Measurements from ENCODE around the gene PRKAG1. TPM values are rescaled to one million over a fixed set of nuclear protein-coding genes. Genes with fewer than 3 reads are reported as not detected.
A peak's percentile ranks its signal among the peaks of the same experiment; 100 is the strongest.

PRKAG1 gene
- polyA plus RNA-seq, 2 of the 4 experiments (the other 2 are of a cell fraction): 40.0 to 100 TPM

DNA sequence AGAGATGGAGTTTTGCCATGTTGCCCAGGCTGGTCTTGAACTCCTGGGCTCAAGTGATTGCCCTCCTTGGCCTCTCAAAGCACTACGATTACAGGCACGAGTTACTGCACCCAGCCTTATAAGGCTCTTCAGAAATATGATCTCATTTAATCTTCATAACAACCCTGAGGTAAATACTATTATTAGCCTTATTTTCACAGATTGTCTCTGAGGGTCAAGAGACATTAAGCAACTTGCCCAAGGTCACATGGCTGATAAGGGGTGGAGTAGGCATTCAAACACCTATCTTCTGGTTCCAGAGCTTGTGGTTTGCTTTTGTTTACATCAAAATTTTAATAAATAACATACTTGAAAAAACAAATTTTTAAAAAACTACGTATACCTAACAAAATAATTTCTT is 5.1 kb downstream of the PRKAG1 start:
- Histone ChIP-seq H3K4me3 (no peak overlapping the region), H3K27ac (no peak overlapping the region), H3K9me3 (no peaks in the 10 kb centered on the region), H3K4me1 (peaks cover 22% of the 10 kb centered on the region), H3K4me2 (no peak overlapping the region)
- ChIA-PET POLR2A (no interaction called here), CTCF (interaction anchor here (1.0 to 77.5 kb wide), 5 partner anchors 10 to 334 kb away, joined by 4 to 2584 read pairs (median 68); partner anchors contain the start of genes ARF3, DDN, FKBP11 and WNT1)
- ATAC-seq (no peak), DNase-seq (ENCODE audit: low read depth in 1 of 2, low spot score in 1 of 2) (no peak), FAIRE-seq (no peak)
- TF ChIP-seq HDAC2 (IDR thresholded peaks at IDR 0.05) (no peak), POLR2A (IDR thresholded peaks at IDR 0.05; ENCODE audit: low read length) (no peak), MYC (IDR thresholded peaks at IDR 0.05; ENCODE audit: borderline replicate concordance, low read length) (no peak), NPAS2 (CRISPR knock-in tag; IDR thresholded peaks at IDR 0.05; ENCODE audit: borderline replicate concordance) (no peak), HEYL (CRISPR knock-in tag; IDR thresholded peaks at IDR 0.05) (no peak), HOXA7 (CRISPR knock-in tag; IDR thresholded peaks at IDR 0.05) (no peak), TP53 (CRISPR knock-in tag; IDR thresholded peaks at IDR 0.05) (no peak), CBX8 (IDR thresholded peaks at IDR 0.05) (no peak), ZNF302 (CRISPR knock-in tag; IDR thresholded peaks at IDR 0.05) (no peak)
- WGBS (ENCODE audit: missing lambda C conversion rate): 86% methylated on average over 3 of the region's 3 CpGs

GRCh38 chr12:49012739-49013138 is 5.8 kb downstream of the PRKAG1 start:
- CTCF ChIA-PET: interaction anchor here (1.0 to 77.5 kb wide), 5 partner anchors 9 to 335 kb away, joined by 4 to 2584 read pairs (median 68); partner anchors contain the start of genes ARF3, DDN, FKBP11 and WNT1
- peaks cover 23% of the 10 kb centered on the region for H3K4me1 ChIP-seq

GRCh38 chr12:49010092-49010668 is 8.4 kb downstream of the PRKAG1 start:
- POLR2A ChIA-PET: no interaction called here
- Histone ChIP-seq H3K4me1 (peaks cover 15% of the 10 kb centered on the region), H3K4me2 (no peak overlapping the region), H3K4me3 (no peak overlapping the region), H3K9me3 (no peaks in the 10 kb centered on the region), H3K27ac (no peak overlapping the region)
- DNase-seq (ENCODE audit: low read depth in 1 of 2, low spot score in 1 of 2): no peak
- FAIRE-seq: no peak
- peak in 1 of 2 experiments; percentile 16; a peak in 1 of 6 replicates for ATAC-seq
- TF ChIP-seq FOXS1 (CRISPR knock-in tag; IDR thresholded peaks at IDR 0.05) (no peak), ELK1 (IDR thresholded peaks at IDR 0.05; ENCODE audit: low read depth, low read length) (no peak), RARB (CRISPR knock-in tag; IDR thresholded peaks at IDR 0.05) (no peak), EP300 (IDR thresholded peaks at IDR 0.05) (no peak), HOXA7 (CRISPR knock-in tag; IDR thresholded peaks at IDR 0.05) (no peak), ZC3H11A (IDR thresholded peaks at IDR 0.05) (no peak)
- TF ChIP-seq, protein P1, sequence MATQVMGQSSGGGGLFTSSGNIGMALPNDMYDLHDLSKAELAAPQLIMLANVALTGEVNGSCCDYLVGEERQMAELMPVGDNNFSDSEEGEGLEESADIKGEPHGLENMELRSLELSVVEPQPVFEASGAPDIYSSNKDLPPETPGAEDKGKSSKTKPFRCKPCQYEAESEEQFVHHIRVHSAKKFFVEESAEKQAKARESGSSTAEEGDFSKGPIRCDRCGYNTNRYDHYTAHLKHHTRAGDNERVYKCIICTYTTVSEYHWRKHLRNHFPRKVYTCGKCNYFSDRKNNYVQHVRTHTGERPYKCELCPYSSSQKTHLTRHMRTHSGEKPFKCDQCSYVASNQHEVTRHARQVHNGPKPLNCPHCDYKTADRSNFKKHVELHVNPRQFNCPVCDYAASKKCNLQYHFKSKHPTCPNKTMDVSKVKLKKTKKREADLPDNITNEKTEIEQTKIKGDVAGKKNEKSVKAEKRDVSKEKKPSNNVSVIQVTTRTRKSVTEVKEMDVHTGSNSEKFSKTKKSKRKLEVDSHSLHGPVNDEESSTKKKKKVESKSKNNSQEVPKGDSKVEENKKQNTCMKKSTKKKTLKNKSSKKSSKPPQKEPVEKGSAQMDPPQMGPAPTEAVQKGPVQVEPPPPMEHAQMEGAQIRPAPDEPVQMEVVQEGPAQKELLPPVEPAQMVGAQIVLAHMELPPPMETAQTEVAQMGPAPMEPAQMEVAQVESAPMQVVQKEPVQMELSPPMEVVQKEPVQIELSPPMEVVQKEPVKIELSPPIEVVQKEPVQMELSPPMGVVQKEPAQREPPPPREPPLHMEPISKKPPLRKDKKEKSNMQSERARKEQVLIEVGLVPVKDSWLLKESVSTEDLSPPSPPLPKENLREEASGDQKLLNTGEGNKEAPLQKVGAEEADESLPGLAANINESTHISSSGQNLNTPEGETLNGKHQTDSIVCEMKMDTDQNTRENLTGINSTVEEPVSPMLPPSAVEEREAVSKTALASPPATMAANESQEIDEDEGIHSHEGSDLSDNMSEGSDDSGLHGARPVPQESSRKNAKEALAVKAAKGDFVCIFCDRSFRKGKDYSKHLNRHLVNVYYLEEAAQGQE (IDR thresholded peaks at IDR 0.05): no peak
- TF ChIP-seq, protein P2, sequence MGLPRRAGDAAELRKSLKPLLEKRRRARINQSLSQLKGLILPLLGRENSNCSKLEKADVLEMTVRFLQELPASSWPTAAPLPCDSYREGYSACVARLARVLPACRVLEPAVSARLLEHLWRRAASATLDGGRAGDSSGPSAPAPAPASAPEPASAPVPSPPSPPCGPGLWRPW (IDR thresholded peaks at IDR 0.05): no peak
- CTCF ChIA-PET: interaction anchor here (0.5 to 77.5 kb wide), 8 partner anchors 10 to 138 kb away, joined by 3 to 2584 read pairs (median 4); partner anchors contain the start of genes ARF3, FKBP11, WNT1 and WNT10B
- 81% methylated on average over 3 of the region's 3 CpGs for WGBS (ENCODE audit: missing lambda C conversion rate)

More at GRCh38 chr12:49012739-49013138, 5.8 kb downstream of the PRKAG1 start:
- Histone ChIP-seq H3K4me3 (no peak overlapping the region), H3K27ac (no peak overlapping the region), H3K9me3 (no peaks in the 10 kb centered on the region), H3K4me2 (no peak overlapping the region)
- no peak for ATAC-seq
- DNase-seq (ENCODE audit: low read depth in 1 of 2, low spot score in 1 of 2): no peak
- TF ChIP-seq PHF8 (IDR thresholded peaks at IDR 0.05; ENCODE audit: borderline replicate concordance, low read depth) (no peak), EP300 (IDR thresholded peaks at IDR 0.05) (no peak), TFCP2L1 (CRISPR knock-in tag; IDR thresholded peaks at IDR 0.05) (no peak), EHF (CRISPR knock-in tag; IDR thresholded peaks at IDR 0.05) (no peak), POLR2A (IDR thresholded peaks at IDR 0.05; ENCODE audit: low read length) (no peak), MAZ (IDR thresholded peaks at IDR 0.05; ENCODE audit: borderline replicate concordance, low read depth, low read length) (no peak), RNF2 (IDR thresholded peaks at IDR 0.05; ENCODE audit: borderline replicate concordance, low read depth) (no peak), RARB (CRISPR knock-in tag; IDR thresholded peaks at IDR 0.05) (no peak), HDAC2 (IDR thresholded peaks at IDR 0.05) (no peak)
- TF ChIP-seq, protein P3, sequence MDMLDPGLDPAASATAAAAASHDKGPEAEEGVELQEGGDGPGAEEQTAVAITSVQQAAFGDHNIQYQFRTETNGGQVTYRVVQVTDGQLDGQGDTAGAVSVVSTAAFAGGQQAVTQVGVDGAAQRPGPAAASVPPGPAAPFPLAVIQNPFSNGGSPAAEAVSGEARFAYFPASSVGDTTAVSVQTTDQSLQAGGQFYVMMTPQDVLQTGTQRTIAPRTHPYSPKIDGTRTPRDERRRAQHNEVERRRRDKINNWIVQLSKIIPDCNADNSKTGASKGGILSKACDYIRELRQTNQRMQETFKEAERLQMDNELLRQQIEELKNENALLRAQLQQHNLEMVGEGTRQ (IDR thresholded peaks at IDR 0.05): no peak
- FAIRE-seq: no peak
- POLR2A ChIA-PET: no interaction called here

Measured in A549 (cell line).